OCI-LY3 (cell line): ENCODE measurements around the gene TSC22D1.

ENCODE experiments used
- H2AFZ ChIP-seq: fragments of 200-600, 300-600 bp; shearing (Covaris generic); 2 replicates; pipeline ENCODE4 v1.6.0; 2014; ENCODE audit warnings: antibody characterized with exemption, low read depth, low read length
- H3K27ac ChIP-seq: fragments of 200-600, 300-600 bp; sonication (generic); 2 replicates; pipeline ENCODE4 v1.5.1; 2014; ENCODE audit warnings: mild to moderate bottlenecking, low read length, moderate library complexity, mixed read lengths
- H3K27me3 ChIP-seq: fragments of 200-600, 300-600 bp; sonication (generic); 2 replicates; pipeline ENCODE4 v1.6.1; 2014; ENCODE audit warnings: low read depth, low read length, mixed read lengths
- H3K36me3 ChIP-seq: fragments of 200-600, 300-600 bp; sonication (generic); replicated peaks from 2 replicates; pipeline ENCODE3; 2014; ENCODE audit warnings: low read depth, low read length, mixed read lengths
- H3K4me1 ChIP-seq: fragments of 300-600, 200-600 bp; sonication (generic); 2 replicates; pipeline ENCODE4 v1.6.1; 2014; ENCODE audit warnings: low read length, mixed read lengths
- H3K4me2 ChIP-seq: fragments of 200-600, 300-600 bp; sonication (generic); 2 replicates; pipeline ENCODE4 v1.6.1; 2014; ENCODE audit warnings: low read length, mixed read lengths
- H3K4me3 ChIP-seq: fragments of 300-600, 200-600 bp; sonication (generic); 2 replicates; pipeline ENCODE4 v1.5.1; 2014; ENCODE audit warnings: antibody characterized with exemption, mild to moderate bottlenecking, low read length, moderate library complexity
- H3K79me2 ChIP-seq: fragments of 300-600, 200-600 bp; shearing (Covaris generic); 2 replicates; pipeline ENCODE4 v1.6.1; 2014; ENCODE audit warnings: mild to moderate bottlenecking, low read length, mixed read lengths
- H3K9ac ChIP-seq: fragments of 300-600, 200-600 bp; shearing (Covaris generic); 2 replicates; pipeline ENCODE4 v1.6.0; 2014; ENCODE audit warnings: mild to moderate bottlenecking, low read length, moderate library complexity
- H3K9me3 ChIP-seq: fragments of 200-600, 300-600 bp; shearing (Covaris generic); 2 replicates; pipeline ENCODE4 v1.6.1; 2014; ENCODE audit warnings: low read length, mixed read lengths; ENCODE audit not compliant: insufficient read depth
- H4K20me1 ChIP-seq: fragments of 200-600, 300-600 bp; sonication (generic); 2 replicates; pipeline ENCODE4 v1.6.1; 2016; ENCODE audit warnings: low read length, mixed read lengths; ENCODE audit not compliant: insufficient read depth
- CTCF ChIP-seq: fragments of 200-600, 300-600 bp; sonication (generic); IDR thresholded peaks from 2 replicates; pipeline ENCODE4 v1.5.1; 2014; ENCODE audit warnings: antibody characterized with exemption, low read length, low read depth
- EZH2phosphoT487 ChIP-seq: fragments of 200-600 bp; shearing (Covaris generic); IDR thresholded peaks from 2 replicates; pipeline ENCODE4 v1.6.1; 2018; ENCODE audit warnings: antibody characterized with exemption, mixed run types, low read depth

The TSC22D1 gene

GRCh38 chr13:44575741-44576350 lies at the start of gene TSC22D1:
Gene TSC22D1, minus strand, starts transcription at chr13:44576330. Its CDS starts 256 bp downstream, at chr13:44576074.
- peaks cover 5% of the 10 kb centered on the region; the same call in 1 of the 2 replicates for H3K27me3 ChIP-seq
- peak within 1 kb of the TSS; percentile 81 for H3K4me2 ChIP-seq
- H3K36me3 ChIP-seq: peaks cover 13% of the 10 kb centered on the region
- TF ChIP-seq EZH2phosphoT487: no peak
- TF ChIP-seq CTCF: no peak
- peak within 1 kb of the TSS; percentile 50 for H2AFZ ChIP-seq
- H3K79me2 ChIP-seq: peaks cover 23% of the 10 kb centered on the region
- H4K20me1 ChIP-seq: 0 out of 2 replicates have a peak, but pooled peaks cover 3% of the 10 kb centered on the region
- H3K9ac ChIP-seq: peak within 1 kb of the TSS; percentile 87
- peak within 1 kb of the TSS; percentile 86 for H3K4me3 ChIP-seq
- no peaks in the 10 kb centered on the region for H3K9me3 ChIP-seq
- H3K4me1 ChIP-seq: peaks cover 22% of the 10 kb centered on the region
- peak within 1 kb of the TSS; percentile 78 for H3K27ac ChIP-seq

- no peak overlapping the region for H3K4me2 ChIP-seq
- no peaks in the 10 kb centered on the region for H4K20me1 ChIP-seq
- no peaks in the 10 kb centered on the region for H3K4me1 ChIP-seq
- no peaks in the 10 kb centered on the region for H3K9me3 ChIP-seq
- H3K9ac ChIP-seq: no peak overlapping the region
- no peaks in the 10 kb centered on the region for H3K79me2 ChIP-seq
- no peak for TF ChIP-seq EZH2phosphoT487
- no peak for TF ChIP-seq CTCF
- H3K27me3 ChIP-seq: peaks cover 39% of the 10 kb centered on the region
- no peak overlapping the region for H3K27ac ChIP-seq
- H2AFZ ChIP-seq: no peak overlapping the region
- H3K4me3 ChIP-seq: no peak overlapping the region
- no peaks in the 10 kb centered on the region for H3K36me3 ChIP-seq
Measured at GRCh38 chr13:44622708-44623107, 46.6 kb upstream of the TSC22D1 start.

GRCh38 chr13:44622261-44622660 lies 46.1 kb upstream of the TSC22D1 start:
- Histone ChIP-seq H3K27me3 (peaks cover 39% of the 10 kb centered on the region), H3K4me2 (no peak overlapping the region), H3K9me3 (no peaks in the 10 kb centered on the region), H3K4me1 (no peaks in the 10 kb centered on the region), H4K20me1 (no peaks in the 10 kb centered on the region), H3K27ac (no peak overlapping the region), H2AFZ (no peak overlapping the region), H3K79me2 (no peaks in the 10 kb centered on the region), H3K9ac (no peak overlapping the region), H3K36me3 (no peaks in the 10 kb centered on the region), H3K4me3 (no peak overlapping the region)
- TF ChIP-seq EZH2phosphoT487 (no peak), CTCF (no peak)

GRCh38 chr13:44620057-44620456 lies 43.9 kb upstream of the TSC22D1 start:
- Histone ChIP-seq H3K36me3 (no peaks in the 10 kb centered on the region), H3K79me2 (no peaks in the 10 kb centered on the region), H3K4me3 (no peak overlapping the region), H3K27me3 (peaks cover 28% of the 10 kb centered on the region), H3K9ac (no peak overlapping the region), H3K9me3 (no peaks in the 10 kb centered on the region), H4K20me1 (no peaks in the 10 kb centered on the region), H2AFZ (no peak overlapping the region), H3K4me2 (no peak overlapping the region), H3K4me1 (no peaks in the 10 kb centered on the region), H3K27ac (no peak overlapping the region)
- TF ChIP-seq CTCF: no peak
- TF ChIP-seq EZH2phosphoT487: no peak
